HepG2 (cell line): ENCODE results near the gene EXOSC9.

Source experiments
- GATAD1 ChIP-seq: IDR thresholded peaks from 2 replicates; pipeline ENCODE4 v1.6.1; 2016; ENCODE audit warnings: missing genetic modification reagents, missing compliant biosample characterization
- MAF1 ChIP-seq: sonication (generic); formaldehyde crosslinking; IDR thresholded peaks from 2 replicates; pipeline ENCODE4 v1.5.0; 2020; ENCODE audit warnings: missing genetic modification reagents, borderline replicate concordance
- NFKBIZ ChIP-seq: IDR thresholded peaks from 2 replicates; pipeline ENCODE4 v1.6.1; 2018; ENCODE audit warnings: missing genetic modification reagents, missing compliant biosample characterization
- NR3C1 ChIP-seq: sonication (generic); formaldehyde crosslinking; IDR thresholded peaks from 2 replicates; pipeline ENCODE4 v1.4.0; 2020; ENCODE audit warnings: missing genetic modification reagents
- POLR2A ChIP-seq, 2 experiments: IDR thresholded peaks; 2 replicates each; pipeline ENCODE4 v1.6.1; 2011; ENCODE audit warnings: low read depth in 2 of 2, low read length in 2 of 2, mild to moderate bottlenecking in 1 of 2, moderate library complexity in 1 of 2; ENCODE audit not compliant: insufficient read depth in 1 of 2
- TGIF2 ChIP-seq: IDR thresholded peaks from 2 replicates; pipeline ENCODE4 v1.6.1; 2016; ENCODE audit warnings: control low read depth, missing compliant biosample characterization

- no peak for TF ChIP-seq NR3C1
- TF ChIP-seq GATAD1 = no peak
- TF ChIP-seq NFKBIZ = no peak
- no peak for TF ChIP-seq MAF1 (CRISPR knock-in tag)
- no peak for TF ChIP-seq POLR2A (IDR thresholded peaks at IDR 0.05; ENCODE audit: insufficient read depth in 1 of 2, low read depth in 2 of 2, low read length in 2 of 2)
- TF ChIP-seq TGIF2 (CRISPR knock-in tag) = no peak
Observed at GRCh38 chr4:121760205-121760604, 40.9 kb upstream of the EXOSC9 start.
